PFSK-1 (cell line): ENCODE results near the gene IFI6.

ENCODE experiments used
- FOXP2 ChIP-seq: optimal IDR thresholded peaks from 2 replicates; pipeline ENCODE3; 2011; ENCODE audit warnings: borderline replicate concordance, control low read depth, inconsistent platforms; ENCODE audit not compliant: insufficient read depth; ENCODE audit errors: extremely low read length, extremely low read depth
- POLR2AphosphoS5 ChIP-seq: IDR thresholded peaks from 2 replicates; pipeline ENCODE4 v1.6.1; 2012; ENCODE audit warnings: low read depth, mild to moderate bottlenecking, control low read depth, low read length, moderate library complexity
- SIN3A ChIP-seq: IDR thresholded peaks from 2 replicates; pipeline ENCODE4 v1.6.1; 2012; ENCODE audit warnings: mild to moderate bottlenecking, low read length, moderate library complexity, borderline replicate concordance; ENCODE audit not compliant: insufficient read depth
- TAF1 ChIP-seq: IDR thresholded peaks from 2 replicates; pipeline ENCODE4 v1.6.1; 2012; ENCODE audit warnings: low read length, control low read depth, borderline replicate concordance; ENCODE audit not compliant: insufficient read depth
- TF ChIP-seq, protein P1 (sequence below), 2 experiments: IDR thresholded peaks; 2 replicates each; pipeline versions ENCODE4 v1.6.1 to v1.8.0; 2011 to 2012; ENCODE audit warnings: low read depth in 2 of 2, low read length in 2 of 2, control low read depth in 1 of 2, inconsistent platforms in 1 of 2, mild to moderate bottlenecking in 1 of 2, moderate library complexity in 1 of 2; ENCODE audit not compliant: insufficient read depth in 1 of 2

DNA sequence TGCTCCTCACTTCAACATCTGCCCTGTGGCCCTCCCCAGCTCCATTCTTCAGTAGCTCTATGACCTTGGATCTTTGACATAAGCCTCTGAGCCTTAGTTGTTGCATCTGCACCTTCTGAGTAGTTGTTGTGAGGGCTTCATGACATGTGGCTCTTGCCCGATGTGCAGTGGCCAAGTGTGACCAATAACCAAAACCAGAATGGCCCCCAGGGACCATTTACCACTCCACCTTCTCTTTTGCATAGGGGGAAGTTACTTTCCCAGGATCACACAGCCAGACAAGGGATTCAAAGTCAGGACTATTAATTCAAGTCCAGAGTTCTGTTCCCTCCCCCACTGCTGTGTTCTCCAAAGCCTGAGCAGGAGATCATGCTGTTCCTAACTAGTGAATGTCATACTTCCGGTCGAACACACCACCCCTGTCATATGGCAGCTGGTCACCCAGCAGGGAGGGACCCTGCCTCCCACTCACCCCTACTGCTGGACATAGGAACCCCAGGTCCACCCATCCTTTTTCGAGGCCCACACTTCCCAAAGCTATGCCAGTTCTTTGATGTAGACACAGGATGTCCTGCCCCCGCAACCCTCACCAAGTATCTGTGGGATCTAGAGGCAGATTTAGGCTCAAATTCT is 41.0 kb downstream of the IFI6 start:
- TF ChIP-seq, protein P1, sequence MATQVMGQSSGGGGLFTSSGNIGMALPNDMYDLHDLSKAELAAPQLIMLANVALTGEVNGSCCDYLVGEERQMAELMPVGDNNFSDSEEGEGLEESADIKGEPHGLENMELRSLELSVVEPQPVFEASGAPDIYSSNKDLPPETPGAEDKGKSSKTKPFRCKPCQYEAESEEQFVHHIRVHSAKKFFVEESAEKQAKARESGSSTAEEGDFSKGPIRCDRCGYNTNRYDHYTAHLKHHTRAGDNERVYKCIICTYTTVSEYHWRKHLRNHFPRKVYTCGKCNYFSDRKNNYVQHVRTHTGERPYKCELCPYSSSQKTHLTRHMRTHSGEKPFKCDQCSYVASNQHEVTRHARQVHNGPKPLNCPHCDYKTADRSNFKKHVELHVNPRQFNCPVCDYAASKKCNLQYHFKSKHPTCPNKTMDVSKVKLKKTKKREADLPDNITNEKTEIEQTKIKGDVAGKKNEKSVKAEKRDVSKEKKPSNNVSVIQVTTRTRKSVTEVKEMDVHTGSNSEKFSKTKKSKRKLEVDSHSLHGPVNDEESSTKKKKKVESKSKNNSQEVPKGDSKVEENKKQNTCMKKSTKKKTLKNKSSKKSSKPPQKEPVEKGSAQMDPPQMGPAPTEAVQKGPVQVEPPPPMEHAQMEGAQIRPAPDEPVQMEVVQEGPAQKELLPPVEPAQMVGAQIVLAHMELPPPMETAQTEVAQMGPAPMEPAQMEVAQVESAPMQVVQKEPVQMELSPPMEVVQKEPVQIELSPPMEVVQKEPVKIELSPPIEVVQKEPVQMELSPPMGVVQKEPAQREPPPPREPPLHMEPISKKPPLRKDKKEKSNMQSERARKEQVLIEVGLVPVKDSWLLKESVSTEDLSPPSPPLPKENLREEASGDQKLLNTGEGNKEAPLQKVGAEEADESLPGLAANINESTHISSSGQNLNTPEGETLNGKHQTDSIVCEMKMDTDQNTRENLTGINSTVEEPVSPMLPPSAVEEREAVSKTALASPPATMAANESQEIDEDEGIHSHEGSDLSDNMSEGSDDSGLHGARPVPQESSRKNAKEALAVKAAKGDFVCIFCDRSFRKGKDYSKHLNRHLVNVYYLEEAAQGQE (IDR thresholded peaks at IDR 0.05; ENCODE audit: insufficient read depth in 1 of 2, low read depth in 2 of 2, low read length in 2 of 2), result no peak
- no peak for TF ChIP-seq POLR2AphosphoS5
- TF ChIP-seq TAF1, result no peak
- no peak for TF ChIP-seq SIN3A
- TF ChIP-seq FOXP2, result no peak
